Muscle of leg (tissue), 11 donors: ENCODE results near the gene TADA2A. TPM values are rescaled to one million over a fixed set of nuclear protein-coding genes. Genes with fewer than 3 reads are reported as not detected.

Experiments used
- DNase-seq: peaks from one replicate; pipeline ENCODE4 v3.0.0; 2013
- H3K27ac ChIP-seq: one replicate; pipeline ENCODE4 v1.5.1; 2013; ENCODE audit warnings: mild to moderate bottlenecking, low read length, control low read depth
- H3K27me3 ChIP-seq: one replicate; pipeline ENCODE4 v1.6.1; 2013; ENCODE audit warnings: low read length; ENCODE audit not compliant: control insufficient read depth, insufficient read depth
- H3K36me3 ChIP-seq: one replicate; pipeline ENCODE4 v1.6.1; 2013; ENCODE audit warnings: low read length; ENCODE audit not compliant: control insufficient read depth, insufficient read depth
- H3K4me1 ChIP-seq: one replicate; pipeline ENCODE4 v1.6.1; 2013; ENCODE audit warnings: low read length; ENCODE audit not compliant: control insufficient read depth, insufficient read depth
- H3K4me3 ChIP-seq: one replicate; pipeline ENCODE4 v1.5.1; 2013; ENCODE audit warnings: low read length, control low read depth
- H3K9me3 ChIP-seq: replicated peaks from 2 replicates; pipeline ENCODE4 v1.6.1; 2013; ENCODE audit warnings: low read depth, low read length; ENCODE audit not compliant: control insufficient read depth
- WGBS: methylation state at CpG from one replicate; pipeline ENCODE4 v1.1.5; 2013; ENCODE audit warnings: missing lambda C conversion rate; ENCODE audit not compliant: insufficient coverage; 5-methylcytosine and 5-hydroxymethylcytosine counted together
- polyA plus RNA-seq, 8 donors: library from polyadenylated mRNA; unstranded; fragments of 120-200 nt; gene quantifications; one replicate each; pipeline versions ENCODE4 v1.2.1 to v1.2.3, GENCODE V29; 2013; ENCODE audit warnings: inconsistent platforms in 1 of 8, low replicate concordance in 1 of 8; ENCODE audit not compliant: insufficient read length in 8 of 8, insufficient read depth in 1 of 8
- total RNA-seq: library from RNA; stranded (reverse); fragments of 120-200 nt; gene quantifications from one replicate; pipeline ENCODE4 v1.2.4, GENCODE V29; 2013

Gene TADA2A
- total and polyA plus RNA-seq, 9 donors, result 16.2 to 20.7 (median 19.1) TPM

DNA sequence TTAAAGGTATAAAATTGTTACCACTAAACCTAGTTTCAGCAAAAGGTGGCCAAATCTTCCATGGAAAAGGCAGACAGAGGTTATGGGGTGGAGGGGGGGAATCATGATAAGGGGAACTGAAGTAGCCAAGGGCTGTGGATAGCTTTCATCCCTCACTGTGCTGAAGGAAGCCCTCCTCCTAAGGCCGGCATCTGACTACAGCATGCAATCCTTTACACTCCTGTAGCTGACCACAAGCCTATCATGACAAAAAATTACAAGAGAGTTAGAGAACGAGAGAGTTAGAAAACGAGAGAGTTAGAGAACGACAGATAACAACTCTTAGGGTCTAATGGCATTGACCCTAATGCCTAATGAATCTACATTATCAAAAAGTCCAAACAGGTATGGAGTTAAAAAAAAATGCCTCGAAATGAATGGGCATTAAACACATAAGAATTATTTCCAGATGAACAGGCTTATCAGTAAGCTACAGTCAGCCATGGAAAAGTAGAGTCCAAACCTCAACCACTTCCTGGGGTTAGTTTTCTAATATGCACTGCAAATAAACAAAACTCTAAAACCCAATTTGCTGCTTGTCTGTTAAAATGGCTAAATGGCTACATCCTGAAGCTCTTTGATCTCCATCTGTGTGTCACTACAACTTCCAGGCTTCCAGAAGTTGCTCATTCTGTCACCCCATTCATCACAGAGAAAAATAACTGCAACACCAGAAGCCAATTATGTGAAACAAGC is 112.7 kb downstream of the TADA2A start:
- H3K27me3 ChIP-seq, result no peaks in the 10 kb centered on the region
- no peaks in the 10 kb centered on the region for H3K9me3 ChIP-seq
- peaks cover 48% of the 10 kb centered on the region for H3K36me3 ChIP-seq
- H3K27ac ChIP-seq, result no peak overlapping the region
- peaks cover 13% of the 10 kb centered on the region for H3K4me1 ChIP-seq
- H3K4me3 ChIP-seq, result no peak overlapping the region
- no peak for DNase-seq
- WGBS, result no CpG with 5 or more reads among the region's 5 CpGs

DNA sequence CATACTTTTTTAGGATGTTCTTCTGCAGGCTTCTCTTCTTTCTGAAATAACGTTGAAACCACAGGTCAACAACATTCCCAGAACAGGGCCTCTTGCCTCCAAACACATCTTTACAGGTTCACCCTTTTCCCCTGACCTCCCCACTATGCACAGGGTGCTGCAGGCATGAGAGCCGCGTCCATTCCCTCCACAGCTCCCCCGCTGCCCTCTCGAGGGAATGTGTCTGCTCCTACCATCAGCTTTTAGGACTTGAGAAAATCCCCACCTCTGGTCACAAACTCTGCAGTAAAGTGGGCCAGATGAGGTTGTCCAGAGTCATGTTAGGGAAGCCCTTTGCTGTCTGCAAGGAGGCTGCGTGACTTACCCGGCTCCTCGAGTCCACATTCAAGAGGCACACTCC is 113.5 kb downstream of the TADA2A start:
- peaks cover 47% of the 10 kb centered on the region for H3K36me3 ChIP-seq
- no peaks in the 10 kb centered on the region for H3K27me3 ChIP-seq
- 48% methylated on average over 6 of the region's 8 CpGs for WGBS
- no peak for DNase-seq
- peaks cover 13% of the 10 kb centered on the region for H3K4me1 ChIP-seq
- H3K4me3 ChIP-seq, result no peak overlapping the region
- no peak overlapping the region for H3K27ac ChIP-seq
- no peaks in the 10 kb centered on the region for H3K9me3 ChIP-seq

DNA sequence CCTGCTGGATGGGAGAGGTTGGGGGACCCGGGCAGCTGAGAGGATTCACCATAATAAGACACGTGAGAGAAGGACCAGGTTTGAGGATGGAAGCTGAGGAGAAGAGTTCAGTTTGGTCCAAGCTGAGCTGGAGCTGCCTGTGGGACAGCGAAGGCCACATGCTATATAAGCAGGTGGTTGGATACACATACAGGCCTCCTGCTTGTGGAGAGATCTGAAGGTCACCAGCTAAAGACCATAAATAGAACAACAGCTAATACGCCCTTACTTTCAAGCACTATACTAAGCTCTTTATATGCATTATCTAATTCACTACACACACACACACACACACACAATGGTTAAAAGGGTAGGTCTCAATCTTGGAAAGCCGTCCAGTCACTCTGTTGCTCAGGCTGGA is 115.1 kb downstream of the TADA2A start:
- Histone ChIP-seq H3K4me1 (peaks cover 13% of the 10 kb centered on the region), H3K9me3 (no peaks in the 10 kb centered on the region), H3K4me3 (no peak overlapping the region), H3K27ac (peak overlapping the region; percentile 38), H3K36me3 (peaks cover 53% of the 10 kb centered on the region), H3K27me3 (no peaks in the 10 kb centered on the region)
- peak; percentile 44 for DNase-seq
- WGBS, result 95% methylated on average over 2 of the region's 5 CpGs

DNA sequence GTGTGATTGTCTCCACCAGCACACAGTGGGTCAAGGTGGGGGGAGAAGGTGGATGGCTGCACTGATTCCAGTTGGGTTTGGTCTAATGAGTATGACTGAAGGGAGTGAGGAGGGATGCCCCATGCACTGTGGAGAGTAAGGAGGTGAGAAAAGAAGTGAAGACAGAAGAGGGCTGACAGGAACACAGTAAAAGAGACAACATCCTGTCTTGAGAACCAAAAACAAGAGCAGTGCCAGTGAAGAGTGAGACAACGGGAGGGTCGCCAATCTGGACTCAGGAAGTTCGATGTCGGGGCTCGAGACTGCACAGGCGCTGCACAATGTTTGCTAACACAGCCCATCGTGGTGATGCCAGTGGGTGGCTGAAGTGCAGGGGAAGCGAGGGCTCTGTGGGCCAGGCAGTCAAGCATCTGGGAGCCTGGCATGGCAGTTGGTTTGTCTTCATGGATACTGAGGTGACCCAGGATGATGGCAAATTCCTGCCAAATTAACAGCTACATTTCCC is 117.1 kb downstream of the TADA2A start:
- Histone ChIP-seq H3K36me3 (peaks cover 40% of the 10 kb centered on the region), H3K4me3 (no peak overlapping the region), H3K4me1 (peaks cover 5% of the 10 kb centered on the region), H3K9me3 (no peaks in the 10 kb centered on the region), H3K27me3 (no peaks in the 10 kb centered on the region), H3K27ac (no peak overlapping the region)
- no peak for DNase-seq
- WGBS, result 88% methylated on average over 6 of the region's 8 CpGs

DNA sequence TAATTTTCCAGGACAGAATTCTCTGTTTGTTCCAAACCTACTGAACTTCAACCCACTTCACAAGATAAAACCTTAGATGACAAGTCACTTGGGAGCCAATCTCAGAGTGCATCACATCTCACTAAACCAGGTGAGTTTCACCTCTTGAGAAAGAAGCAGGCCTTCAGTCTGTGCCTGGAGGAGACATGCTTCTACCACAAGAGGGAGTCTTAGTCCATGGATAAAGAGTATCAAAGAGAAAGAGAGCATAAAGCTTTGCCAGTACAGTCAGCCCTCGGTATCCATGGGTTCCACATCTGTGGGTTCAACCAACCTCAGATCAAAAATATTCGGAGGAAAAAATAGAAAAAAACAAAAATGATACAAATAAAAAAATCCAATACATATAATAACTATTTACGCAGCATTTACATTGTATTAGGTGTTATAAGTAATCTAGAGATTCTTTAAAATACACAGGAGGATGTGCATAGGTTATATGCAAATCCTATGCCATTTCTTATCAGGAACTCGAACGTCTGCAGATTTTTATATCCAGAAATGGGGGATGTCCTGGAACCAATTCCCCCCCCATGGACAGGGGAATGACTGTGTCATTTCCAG is 120.7 kb downstream of the TADA2A start:
- Histone ChIP-seq H3K4me1 (no peaks in the 10 kb centered on the region), H3K27ac (no peak overlapping the region), H3K36me3 (peaks cover 45% of the 10 kb centered on the region), H3K4me3 (no peak overlapping the region), H3K9me3 (no peaks in the 10 kb centered on the region), H3K27me3 (no peaks in the 10 kb centered on the region)
- peak; percentile 74 for DNase-seq
- 83% methylated on average over 2 of the region's 5 CpGs for WGBS

Other genes with a start within 250 kb of the TADA2A start
- gene C17orf78, start 30.9 kb upstream of the TADA2A start, total RNA-seq, result not detected
- under 1 TPM in 3 of 8 donors, not detected in 5; 0.16 to 0.88 (median 0.29) TPM for gene C17orf78, start 30.9 kb upstream of the TADA2A start, polyA plus RNA-seq
- 26.8 TPM for gene ACACA, start 50 bp upstream of the TADA2A start, total RNA-seq
- gene ACACA, start 50 bp upstream of the TADA2A start, polyA plus RNA-seq, result 10 to 100 TPM; 18.1 to 38.0 (median 23.9) TPM
- 13.3 TPM for gene DUSP14, start 83.0 kb downstream of the TADA2A start, total RNA-seq
- gene DUSP14, start 83.0 kb downstream of the TADA2A start, polyA plus RNA-seq, result 10 to 100 TPM; 10.4 to 14.1 (median 12.8) TPM
- 14.5 TPM for gene SYNRG, start 202.5 kb downstream of the TADA2A start, total RNA-seq
- 10 to 100 TPM; 16.3 to 27.2 (median 23.0) TPM for gene SYNRG, start 202.5 kb downstream of the TADA2A start, polyA plus RNA-seq
- gene DDX52, start 236.6 kb downstream of the TADA2A start, total RNA-seq, result 21.2 TPM
- gene DDX52, start 236.6 kb downstream of the TADA2A start, polyA plus RNA-seq, result 10 to 100 TPM; 14.4 to 19.7 (median 17.4) TPM